ENCODE data around the gene RCAN2. TPM values are rescaled to one million over a fixed set of nuclear protein-coding genes. Genes with fewer than 3 reads are reported as not detected.

RCAN2 gene
- total RNA-seq, 1 experiment from 2014 or later = 0.05 TPM

- Histone ChIP-seq H3K36me3 (ENCODE audit: control insufficient read depth, insufficient read depth, low read length) (no peaks in the 10 kb centered on the region), H3K4me3 (ENCODE audit: low read depth in 2 of 2, low read length in 2 of 2) (no peak overlapping the region), H3K27ac (ENCODE audit: low read length) (no peak overlapping the region), H3K9me3 (ENCODE audit: control insufficient read depth, insufficient read depth, low read depth, low read length) (no peaks in the 10 kb centered on the region), H3K4me1 (ENCODE audit: control insufficient read depth, insufficient read depth, low read length) (no peaks in the 10 kb centered on the region), H3K27me3 (ENCODE audit: control insufficient read depth, insufficient read depth, low read length) (0 out of 2 replicates have a peak, but pooled peaks cover 2% of the 10 kb centered on the region)
- CTCF ChIA-PET = no interaction called here
- POLR2A ChIA-PET = no interaction called here
- no TSS peak for BruUV-seq (replicated peaks)
- ATAC-seq (no peak), DNase-seq (ENCODE audit: low read depth, low spot score) (no peak)
- intact Hi-C loops (cut with micrococcal nuclease; ENCODE audit: unreplicated experiment) = no loop called here
- TF ChIP-seq POLR2AphosphoS5 (IDR thresholded peaks at IDR 0.05; ENCODE audit: low read depth, low read length) (no peak), REST (IDR thresholded peaks at IDR 0.05; ENCODE audit: insufficient read depth in 1 of 2, low read depth in 2 of 2, low read length in 1 of 2) (no peak), CTCF (IDR thresholded peaks at IDR 0.05) (no peak), SIN3A (IDR thresholded peaks at IDR 0.05; ENCODE audit: borderline replicate concordance, insufficient read depth, low read depth, low read length) (no peak), TCF7L2 (IDR thresholded peaks at IDR 0.05; ENCODE audit: low read depth, low read length) (no peak)
- in situ Hi-C loops (cut with HindIII; ENCODE audit: low pct_unique_long_range_greater_than_20kb, low sequenced_read_pairs) = no loop called here
These were observed 273.5 kb downstream of the RCAN2 start for GRCh38 chr6:46217671-46218131.

GRCh38 chr6:46216879-46217278 is 274.4 kb downstream of the RCAN2 start:
- POLR2A ChIA-PET = no interaction called here
- ATAC-seq (no peak), DNase-seq (ENCODE audit: low read depth, low spot score) (no peak)
- H3K36me3 ChIP-seq (ENCODE audit: control insufficient read depth, insufficient read depth, low read length) = no peaks in the 10 kb centered on the region
- H3K9me3 ChIP-seq (ENCODE audit: control insufficient read depth, insufficient read depth, low read depth, low read length) = no peaks in the 10 kb centered on the region
- no peak overlapping the region for H3K27ac ChIP-seq (ENCODE audit: low read length)
- CTCF ChIA-PET = no interaction called here
- intact Hi-C loops (cut with micrococcal nuclease; ENCODE audit: unreplicated experiment) (no loop called here), in situ Hi-C loops (cut with HindIII; ENCODE audit: low pct_unique_long_range_greater_than_20kb, low sequenced_read_pairs) (no loop called here)
- no TSS peak for BruUV-seq (replicated peaks)
- TF ChIP-seq REST (IDR thresholded peaks at IDR 0.05; ENCODE audit: insufficient read depth in 1 of 2, low read depth in 2 of 2, low read length in 1 of 2) = no peak
- TF ChIP-seq POLR2AphosphoS5 (IDR thresholded peaks at IDR 0.05; ENCODE audit: low read depth, low read length) = no peak
- TF ChIP-seq TCF7L2 (IDR thresholded peaks at IDR 0.05; ENCODE audit: low read depth, low read length) = no peak
- no peak for TF ChIP-seq SIN3A (IDR thresholded peaks at IDR 0.05; ENCODE audit: borderline replicate concordance, insufficient read depth, low read depth, low read length)
- TF ChIP-seq CTCF (IDR thresholded peaks at IDR 0.05) = no peak
- no peaks in the 10 kb centered on the region for H3K4me1 ChIP-seq (ENCODE audit: control insufficient read depth, insufficient read depth, low read length)
- H3K4me3 ChIP-seq (ENCODE audit: low read depth in 2 of 2, low read length in 2 of 2) = no peak overlapping the region
- H3K27me3 ChIP-seq (ENCODE audit: control insufficient read depth, insufficient read depth, low read length) = 0 out of 2 replicates have a peak, but pooled peaks cover 2% of the 10 kb centered on the region
